Muscle of arm (tissue), 12 donors: ENCODE results near the gene LSM14A. TPM values are rescaled to one million over a fixed set of nuclear protein-coding genes. Genes with fewer than 3 reads are reported as not detected.
"Not testable (repeated sequence)": the region's sequence is repeated elsewhere in the genome, so short reads cannot be mapped to it uniquely, and the experiment has no call there.

Experiments
- DNase-seq: peaks from one replicate; pipeline ENCODE4 v3.0.0-alpha.2; 2013
- polyA plus RNA-seq, 12 donors: library from polyadenylated mRNA; unstranded; fragments of 120-200 nt; gene quantifications; one replicate each; pipeline ENCODE4 v1.2.1, GENCODE V29; 2013; ENCODE audit not compliant: insufficient read length in 12 of 12

The LSM14A gene
- polyA plus RNA-seq, 12 donors, result 71.7 to 256 (median 89.8) TPM

- DNase-seq, result no peak
Observed at GRCh38 chr19:34224996-34225658, 52.8 kb downstream of the LSM14A start.

GRCh38 chr19:34225659-34226015 lies 53.3 kb downstream of the LSM14A start:
- DNase-seq, result no peak

DNA sequence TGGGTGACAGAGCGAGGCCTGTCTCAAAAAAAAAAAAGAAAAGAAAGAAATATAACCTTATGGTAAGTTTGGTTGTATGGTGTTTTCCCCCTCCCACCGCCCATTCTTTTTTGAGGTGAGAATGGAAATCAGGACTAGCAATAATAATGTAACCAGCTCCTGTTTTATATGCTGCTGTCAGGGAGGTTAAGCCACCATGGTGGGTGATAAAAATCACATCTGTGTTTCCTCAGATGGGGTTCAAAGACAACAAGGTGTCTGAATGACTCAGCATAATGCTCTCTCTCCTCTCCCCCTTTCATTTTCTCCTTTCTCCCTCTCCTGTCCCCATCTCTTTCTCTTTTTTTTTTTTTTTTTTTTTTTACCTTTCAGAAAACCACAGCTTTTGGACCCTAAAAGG lies 53.7 kb downstream of the LSM14A start:
- no peak for DNase-seq

DNA sequence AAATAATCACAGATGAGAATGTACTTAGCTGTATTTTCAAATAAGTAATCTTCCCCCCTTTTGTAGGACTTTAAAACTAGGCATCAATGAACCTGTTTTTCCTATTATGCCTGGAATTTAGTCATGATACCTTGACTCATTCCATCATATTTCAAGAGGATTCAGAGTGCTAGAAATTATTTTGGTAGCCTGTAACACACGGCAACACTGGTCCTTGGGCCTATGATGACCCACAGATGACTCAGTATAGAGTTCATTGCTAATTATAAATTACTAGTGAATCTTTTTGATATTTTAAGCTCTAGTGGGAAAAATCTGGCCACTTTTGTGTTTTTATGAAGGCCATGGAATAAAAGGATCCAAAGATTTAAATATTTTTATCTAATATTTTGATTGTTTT lies 56.0 kb downstream of the LSM14A start:
- DNase-seq, result no peak

DNA sequence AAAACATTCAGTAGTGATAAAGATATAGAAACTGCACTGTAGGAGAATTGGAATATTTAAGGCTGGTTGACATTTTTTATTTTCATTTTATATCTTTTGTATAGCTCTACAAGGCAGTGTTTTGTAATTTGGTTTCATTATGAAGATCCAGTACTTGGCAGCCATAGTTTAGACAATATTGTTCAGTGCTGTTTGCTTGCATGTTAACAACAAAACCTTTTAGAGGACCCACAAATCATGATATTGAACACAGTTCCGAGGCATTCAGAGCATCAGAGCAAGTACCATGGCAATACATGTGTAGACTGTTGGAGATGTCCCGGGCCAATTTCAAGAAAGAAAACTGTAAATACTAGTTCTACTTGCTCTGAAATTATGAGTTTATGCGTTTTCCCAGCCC lies 56.5 kb downstream of the LSM14A start:
- DNase-seq, result no peak

DNA sequence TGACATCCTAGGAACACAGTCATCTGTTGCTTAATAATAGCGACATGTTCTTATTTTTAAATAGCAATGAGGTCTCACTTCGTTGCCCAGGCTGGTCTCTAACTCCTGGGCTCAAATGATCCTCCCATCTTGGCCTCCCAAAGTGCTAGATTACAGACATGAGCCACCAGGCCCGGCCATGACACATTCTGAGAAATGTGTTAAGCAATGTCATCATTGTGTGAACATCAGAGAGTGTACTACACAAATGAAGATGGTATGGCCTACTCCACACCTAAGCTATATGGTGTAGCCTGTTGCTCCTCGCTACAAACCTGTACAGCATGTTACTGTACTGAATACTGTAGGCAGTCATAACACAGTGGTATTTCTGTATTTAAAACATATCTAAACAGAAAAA lies 57.4 kb downstream of the LSM14A start:
- DNase-seq, result no peak

GRCh38 chr19:34230820-34231219 lies 58.5 kb downstream of the LSM14A start:
- no peak for DNase-seq

DNA sequence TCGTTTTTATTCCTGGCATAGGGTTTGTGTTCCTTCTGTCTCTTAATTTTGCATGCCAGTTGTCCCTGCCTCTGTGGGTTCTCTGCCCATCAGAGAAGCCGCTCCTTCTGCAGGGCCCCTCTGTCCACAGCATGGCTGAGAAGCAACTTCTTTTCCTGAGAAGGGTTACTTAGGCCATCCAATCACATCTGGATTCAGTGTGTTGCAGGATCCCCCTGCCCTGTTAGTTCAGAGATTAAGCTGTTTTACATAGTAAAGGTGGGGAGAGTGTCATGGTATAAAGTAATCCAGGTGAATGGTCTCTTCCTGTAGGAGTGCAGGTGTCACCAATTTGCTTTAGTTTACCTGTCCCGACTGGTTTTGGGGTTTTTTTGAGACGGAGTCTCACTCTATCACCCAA lies 59.1 kb downstream of the LSM14A start:
- no peak for DNase-seq

- DNase-seq, result no peak
Observed at GRCh38 chr19:34232566-34233481, 60.5 kb downstream of the LSM14A start.

GRCh38 chr19:34235425-34235940 lies 63.2 kb downstream of the LSM14A start:
- DNase-seq, result no peak

DNA sequence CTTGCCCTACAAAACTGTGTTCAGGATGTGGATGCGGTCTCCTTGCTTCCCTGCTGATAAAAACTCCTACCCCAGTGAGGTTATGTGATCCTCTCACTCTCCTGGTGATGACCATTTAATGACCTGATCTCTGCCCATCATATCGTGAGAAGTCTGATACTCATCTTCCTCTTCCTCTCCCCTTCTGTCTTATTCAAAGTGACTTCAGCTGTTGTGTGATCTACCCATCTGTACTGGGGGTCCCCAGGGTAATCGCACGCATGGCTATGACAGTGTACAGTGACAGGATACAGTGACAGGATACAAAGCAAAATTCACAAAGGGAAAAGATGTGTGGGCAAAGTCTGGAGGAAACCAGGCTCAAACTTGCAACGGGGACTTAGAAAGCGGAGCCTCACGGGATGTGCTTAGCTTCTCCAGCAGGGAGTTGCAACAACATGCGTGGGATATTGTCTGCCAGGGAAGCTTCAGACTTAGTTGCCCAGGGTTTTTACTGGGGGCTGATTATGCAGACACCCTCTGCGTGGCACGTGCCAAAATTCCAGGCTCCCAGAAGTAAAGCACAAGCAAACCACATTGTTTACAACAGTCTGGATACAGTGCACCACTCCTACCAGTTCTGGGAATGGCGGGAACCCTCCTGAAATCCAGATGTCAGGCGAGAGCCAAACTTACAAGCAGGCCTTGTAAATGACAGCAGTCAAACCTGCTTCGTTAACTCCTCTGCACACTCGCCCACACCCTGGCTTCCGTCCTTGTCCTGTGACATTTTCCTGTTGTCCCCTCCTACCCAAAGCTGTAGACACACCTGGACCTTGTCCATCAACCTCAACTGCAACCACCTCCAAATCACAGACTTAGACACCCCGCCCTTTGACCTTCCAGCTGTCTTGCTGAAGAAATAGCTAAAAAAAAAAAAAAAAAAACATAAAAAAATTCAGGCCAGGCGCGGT lies 64.0 kb downstream of the LSM14A start:
- DNase-seq, result no peak

GRCh38 chr19:34237283-34237682 lies 65.0 kb downstream of the LSM14A start:
- no peak for DNase-seq

- DNase-seq, result no peak
Observed at GRCh38 chr19:34237939-34238338, 65.6 kb downstream of the LSM14A start.

DNA sequence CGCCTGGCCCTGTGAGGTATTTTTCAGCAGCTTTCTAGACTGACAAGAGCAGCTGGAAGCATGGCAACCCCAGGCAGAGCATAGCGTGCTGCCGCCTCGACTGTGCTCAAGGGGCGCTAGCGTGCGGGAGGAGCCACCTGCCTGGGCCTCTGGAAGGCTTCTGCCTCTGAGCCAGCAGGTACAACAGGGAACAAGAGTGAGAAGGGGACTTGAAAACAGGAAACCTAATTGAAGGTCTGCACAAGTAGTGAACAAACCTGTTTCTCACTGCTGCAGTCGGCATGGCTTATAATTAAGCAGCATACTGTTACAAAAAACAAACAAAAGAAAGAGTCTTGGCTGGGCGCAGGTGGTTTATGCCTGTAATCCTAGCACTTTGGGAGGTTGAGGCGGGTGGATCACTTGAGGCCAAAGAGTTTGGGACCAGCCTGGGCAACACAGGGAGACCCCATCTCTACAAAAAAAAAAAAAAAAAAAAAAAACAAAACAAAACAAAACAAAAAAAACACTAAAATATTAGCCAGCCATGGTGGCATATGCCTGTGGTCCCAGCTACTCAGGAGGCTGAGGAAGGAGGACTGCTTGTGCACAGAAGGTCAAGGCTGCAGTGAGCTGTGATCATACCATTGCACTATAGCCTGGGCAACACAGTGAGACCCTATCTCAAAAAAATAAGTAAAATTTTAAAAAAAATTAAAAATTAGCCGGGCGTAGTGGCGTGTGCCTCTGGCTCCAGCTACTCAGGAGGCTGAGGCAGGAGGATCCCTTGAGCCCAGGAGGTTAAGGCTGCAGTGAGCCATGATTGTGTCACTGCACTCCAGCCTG lies 69.4 kb downstream of the LSM14A start:
- no peak for DNase-seq

DNA sequence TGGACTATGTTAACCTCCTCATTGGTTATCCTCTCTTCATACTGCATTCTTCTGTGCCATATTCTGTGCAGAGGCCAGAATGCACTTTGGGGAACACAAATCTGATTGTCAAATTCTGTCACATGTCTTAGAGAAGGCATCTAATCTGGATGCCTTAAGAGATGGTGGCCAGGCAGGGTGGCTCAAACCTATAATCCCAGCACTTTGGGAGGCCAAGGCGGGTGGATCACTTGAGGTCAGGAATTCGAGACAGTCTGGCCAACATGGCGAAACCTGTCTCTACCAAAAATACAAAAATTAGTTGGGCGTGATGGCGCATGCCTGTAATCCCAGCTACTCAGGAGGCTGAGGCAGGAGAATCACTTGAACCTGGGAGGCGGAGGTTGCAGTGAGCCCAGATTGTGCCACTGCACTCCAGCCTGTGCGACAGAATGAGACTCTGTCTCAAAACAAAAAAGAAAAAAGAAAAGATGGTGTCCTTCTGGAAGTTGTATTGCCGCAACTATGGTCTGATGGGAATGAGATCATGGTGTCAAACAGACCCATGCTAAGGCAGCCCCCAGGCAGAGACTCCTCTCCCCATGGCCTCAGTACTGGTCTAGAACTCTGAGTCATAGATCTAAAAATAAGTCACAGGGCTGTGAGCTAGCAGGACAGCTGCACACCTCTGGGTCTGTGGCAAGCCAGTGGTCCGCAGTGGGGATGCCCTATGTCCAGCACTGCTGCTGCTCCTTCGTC lies 71.0 kb downstream of the LSM14A start:
- DNase-seq, result not testable (repeated sequence)

DNA sequence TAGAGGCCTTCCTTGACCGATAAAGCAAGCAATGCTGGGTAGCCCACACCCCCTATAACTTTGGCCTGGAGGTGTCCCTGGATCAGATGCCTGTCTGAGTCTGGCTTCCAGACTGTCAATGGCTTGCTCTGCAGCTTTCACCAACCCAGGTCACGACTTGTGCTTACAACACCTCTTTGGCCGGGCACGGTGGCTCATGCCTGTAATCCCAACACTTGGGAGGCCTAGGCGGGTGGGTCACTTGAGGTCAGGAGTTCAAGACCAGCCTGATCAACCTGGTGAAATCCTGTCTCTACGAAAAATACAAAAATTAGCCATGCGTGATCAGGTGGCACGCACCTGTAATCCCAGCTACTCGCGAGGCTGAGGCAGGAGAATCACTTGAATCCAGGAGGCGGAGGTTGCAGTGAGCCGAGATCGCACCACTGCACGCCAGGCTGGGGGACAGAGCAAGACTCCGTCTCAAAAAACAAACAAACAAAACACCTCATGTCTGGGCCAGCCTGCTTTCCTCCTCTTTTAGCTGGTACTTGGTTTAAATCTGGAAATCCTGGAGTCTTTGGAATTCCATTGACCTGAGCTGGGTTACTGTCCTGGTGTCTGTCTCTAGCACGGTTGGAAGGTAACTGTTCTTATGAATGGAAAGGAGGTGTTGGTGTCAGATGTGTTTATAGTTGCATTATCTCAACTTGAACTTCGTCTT lies 71.7 kb downstream of the LSM14A start:
- DNase-seq, result no peak

GRCh38 chr19:34244611-34245299 lies 72.5 kb downstream of the LSM14A start:
- no peak for DNase-seq

- DNase-seq, result no peak
Observed at GRCh38 chr19:34246340-34246739, 74.0 kb downstream of the LSM14A start.

GRCh38 chr19:34248941-34249340 lies 76.6 kb downstream of the LSM14A start:
- no peak for DNase-seq
